GM12878 (cell line): ENCODE results near the gene EVI5L. TPM values are rescaled to one million over a fixed set of nuclear protein-coding genes. Genes with fewer than 3 reads are reported as not detected.

Experiments
- CHD1 ChIP-seq: IDR thresholded peaks from 2 replicates; pipeline ENCODE4 v1.6.1; 2012; ENCODE audit warnings: low read depth, low read length, improper control_type of control experiment
- GATAD2B ChIP-seq: fragments of 450-650 bp; conservative IDR thresholded peaks from 2 replicates; pipeline ENCODE4 v1.6.1; 2017; ENCODE audit warnings: low read depth, mild to moderate bottlenecking, moderate library complexity
- IKZF2 ChIP-seq, 2 experiments: fragments of 450-650 bp; IDR thresholded peaks; 2 replicates each; pipeline ENCODE4 v1.6.1; 2017; ENCODE audit warnings: mild to moderate bottlenecking in 2 of 2, moderate library complexity in 2 of 2
- IRF5 ChIP-seq: fragments of 450-650 bp; IDR thresholded peaks from 2 replicates; pipeline ENCODE4 v1.6.1; 2017; ENCODE audit warnings: borderline replicate concordance
- KLF5 ChIP-seq: fragments of 450-650 bp; IDR thresholded peaks from 2 replicates; pipeline ENCODE4 v1.6.1; 2014; ENCODE audit warnings: mild to moderate bottlenecking; ENCODE audit not compliant: partially characterized antibody
- LARP7 ChIP-seq: fragments of 450-650 bp; IDR thresholded peaks from 2 replicates; pipeline ENCODE4 v1.6.1; 2017; ENCODE audit warnings: mild to moderate bottlenecking
- POLR2A ChIP-seq: IDR thresholded peaks from 2 replicates; pipeline ENCODE4 v1.6.1; 2011; ENCODE audit warnings: low read depth, mild to moderate bottlenecking, low read length
- RBBP5 ChIP-seq: fragments of 200-600 bp; sonication (generic); conservative IDR thresholded peaks from 2 replicates; pipeline ENCODE4 v1.6.1; 2016
- RFX5 ChIP-seq: IDR thresholded peaks from 2 replicates; pipeline ENCODE4 v1.6.1; 2011; ENCODE audit warnings: low read depth, low read length, improper control_type of control experiment
- SMARCA5 ChIP-seq: fragments of 450-650 bp; IDR thresholded peaks from 2 replicates; pipeline ENCODE4 v1.6.1; 2017; ENCODE audit warnings: mild to moderate bottlenecking
- SMC3 ChIP-seq: IDR thresholded peaks from 2 replicates; pipeline ENCODE4 v1.6.1; 2011; ENCODE audit warnings: low read length, improper control_type of control experiment, borderline replicate concordance
- ZNF217 ChIP-seq: fragments of 450-650 bp; IDR thresholded peaks from 2 replicates; pipeline ENCODE4 v1.6.1; 2017; ENCODE audit warnings: antibody characterized with exemption, mild to moderate bottlenecking
- ZNF592 ChIP-seq: fragments of 450-650 bp; IDR thresholded peaks from 2 replicates; pipeline ENCODE4 v1.6.1; 2017; ENCODE audit warnings: mild to moderate bottlenecking, moderate library complexity
- polyA plus RNA-seq, 11 experiments: library from polyadenylated mRNA; depleted of rRNA in 4 of 11; unstranded in 6 of 11; stranded (reverse) in 5 of 11; fragments of >200 nt; fragmentation: Nextera tagmentation in 4 of 11; fragmentation: Illumina TruSeq in 1 of 11; extraction: Ambion mirVana in 4 of 11; extraction: Trizol in 1 of 11; gene quantifications; 1 replicate in 1 of 11; 2 replicates in 10 of 11; pipeline versions ENCODE4 v1.2.1 to v1.2.3, GENCODE V29; 2011 to 2016; ENCODE audit warnings: inconsistent platforms in 2 of 11, missing spikeins in 2 of 11, low read depth in 1 of 11
- total RNA-seq, 4 experiments: library from RNA; depleted of rRNA in 3 of 4; stranded (reverse); fragments of >200 nt in 3 of 4; fragmentation: Illumina TruSeq in 1 of 4; extraction: Trizol in 1 of 4; gene quantifications; 2 replicates each; pipeline versions ENCODE4 v1.2.1 to v1.2.3, GENCODE V29; 2013 to 2021
- TF ChIP-seq, protein P1 (sequence below): IDR thresholded peaks from 2 replicates; pipeline ENCODE4 v1.6.1; 2011; ENCODE audit warnings: low read depth, low read length, improper control_type of control experiment, borderline replicate concordance
- TF ChIP-seq, protein P2 (sequence below): IDR thresholded peaks from 2 replicates; pipeline ENCODE4 v1.6.1; 2012; ENCODE audit warnings: improper control_type of control experiment, low read depth, low read length; ENCODE audit not compliant: insufficient replicate concordance

EVI5L gene
- total and polyA plus RNA-seq, 10 of the 15 experiments (the other 5 are each of a cell fraction or from before 2014, with no cell fraction given), result 0.23 to 13.8 (median 5.0) TPM

DNA sequence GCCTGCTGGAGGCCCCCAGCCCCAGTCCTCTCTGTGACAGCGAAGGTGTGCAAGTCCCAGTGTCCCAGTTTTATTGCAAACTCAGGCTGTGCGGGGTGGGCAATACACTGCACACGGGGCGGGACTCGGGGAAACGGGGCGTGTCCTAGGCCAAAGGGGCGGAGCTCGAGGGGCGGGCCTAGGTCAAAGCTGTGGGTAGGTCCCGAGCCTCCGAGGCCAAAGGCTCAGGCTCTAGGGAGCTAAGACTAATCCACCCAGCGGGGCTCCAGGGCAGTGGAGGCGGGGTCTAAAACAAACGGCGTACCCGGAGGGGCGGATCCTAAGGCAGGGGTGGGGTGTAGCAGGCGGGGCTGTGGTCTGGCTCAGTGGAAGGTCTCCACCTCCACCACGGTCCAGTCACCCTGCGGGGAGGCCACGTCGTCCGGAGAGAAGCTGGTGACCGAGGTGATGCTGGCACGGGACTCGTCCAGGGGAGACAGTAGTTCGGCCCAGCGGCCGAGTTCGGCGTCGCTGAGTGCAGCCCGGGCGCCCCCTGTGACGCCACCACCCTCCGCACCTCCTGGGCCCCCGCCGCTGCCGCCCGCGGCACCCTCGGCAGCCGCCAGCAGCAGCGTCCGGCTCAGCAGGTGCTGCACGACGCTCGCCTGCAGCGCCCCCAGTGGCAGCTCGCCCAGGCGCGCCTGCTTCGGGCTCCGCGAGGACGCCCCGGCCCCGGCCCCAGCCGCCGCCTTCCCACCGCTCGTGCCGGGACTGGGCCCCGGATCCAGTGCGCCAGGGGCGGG is 38.8 kb downstream of the EVI5L start (continued):
- peak; percentile 87 for TF ChIP-seq GATAD2B
- TF ChIP-seq ZNF592, result peak; percentile 82
- TF ChIP-seq, protein P1, sequence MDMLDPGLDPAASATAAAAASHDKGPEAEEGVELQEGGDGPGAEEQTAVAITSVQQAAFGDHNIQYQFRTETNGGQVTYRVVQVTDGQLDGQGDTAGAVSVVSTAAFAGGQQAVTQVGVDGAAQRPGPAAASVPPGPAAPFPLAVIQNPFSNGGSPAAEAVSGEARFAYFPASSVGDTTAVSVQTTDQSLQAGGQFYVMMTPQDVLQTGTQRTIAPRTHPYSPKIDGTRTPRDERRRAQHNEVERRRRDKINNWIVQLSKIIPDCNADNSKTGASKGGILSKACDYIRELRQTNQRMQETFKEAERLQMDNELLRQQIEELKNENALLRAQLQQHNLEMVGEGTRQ, result no peak
- TF ChIP-seq SMC3, result no peak
- no peak for TF ChIP-seq IKZF2 (IDR thresholded peaks at IDR 0.05)
- no peak for TF ChIP-seq KLF5
- TF ChIP-seq CHD1, result peak; percentile 40; the same call in 1 of the 2 replicates
- no peak for TF ChIP-seq RBBP5
- TF ChIP-seq POLR2A, result peak; percentile 51; the same call in 1 of the 2 replicates
- TF ChIP-seq, protein P2, sequence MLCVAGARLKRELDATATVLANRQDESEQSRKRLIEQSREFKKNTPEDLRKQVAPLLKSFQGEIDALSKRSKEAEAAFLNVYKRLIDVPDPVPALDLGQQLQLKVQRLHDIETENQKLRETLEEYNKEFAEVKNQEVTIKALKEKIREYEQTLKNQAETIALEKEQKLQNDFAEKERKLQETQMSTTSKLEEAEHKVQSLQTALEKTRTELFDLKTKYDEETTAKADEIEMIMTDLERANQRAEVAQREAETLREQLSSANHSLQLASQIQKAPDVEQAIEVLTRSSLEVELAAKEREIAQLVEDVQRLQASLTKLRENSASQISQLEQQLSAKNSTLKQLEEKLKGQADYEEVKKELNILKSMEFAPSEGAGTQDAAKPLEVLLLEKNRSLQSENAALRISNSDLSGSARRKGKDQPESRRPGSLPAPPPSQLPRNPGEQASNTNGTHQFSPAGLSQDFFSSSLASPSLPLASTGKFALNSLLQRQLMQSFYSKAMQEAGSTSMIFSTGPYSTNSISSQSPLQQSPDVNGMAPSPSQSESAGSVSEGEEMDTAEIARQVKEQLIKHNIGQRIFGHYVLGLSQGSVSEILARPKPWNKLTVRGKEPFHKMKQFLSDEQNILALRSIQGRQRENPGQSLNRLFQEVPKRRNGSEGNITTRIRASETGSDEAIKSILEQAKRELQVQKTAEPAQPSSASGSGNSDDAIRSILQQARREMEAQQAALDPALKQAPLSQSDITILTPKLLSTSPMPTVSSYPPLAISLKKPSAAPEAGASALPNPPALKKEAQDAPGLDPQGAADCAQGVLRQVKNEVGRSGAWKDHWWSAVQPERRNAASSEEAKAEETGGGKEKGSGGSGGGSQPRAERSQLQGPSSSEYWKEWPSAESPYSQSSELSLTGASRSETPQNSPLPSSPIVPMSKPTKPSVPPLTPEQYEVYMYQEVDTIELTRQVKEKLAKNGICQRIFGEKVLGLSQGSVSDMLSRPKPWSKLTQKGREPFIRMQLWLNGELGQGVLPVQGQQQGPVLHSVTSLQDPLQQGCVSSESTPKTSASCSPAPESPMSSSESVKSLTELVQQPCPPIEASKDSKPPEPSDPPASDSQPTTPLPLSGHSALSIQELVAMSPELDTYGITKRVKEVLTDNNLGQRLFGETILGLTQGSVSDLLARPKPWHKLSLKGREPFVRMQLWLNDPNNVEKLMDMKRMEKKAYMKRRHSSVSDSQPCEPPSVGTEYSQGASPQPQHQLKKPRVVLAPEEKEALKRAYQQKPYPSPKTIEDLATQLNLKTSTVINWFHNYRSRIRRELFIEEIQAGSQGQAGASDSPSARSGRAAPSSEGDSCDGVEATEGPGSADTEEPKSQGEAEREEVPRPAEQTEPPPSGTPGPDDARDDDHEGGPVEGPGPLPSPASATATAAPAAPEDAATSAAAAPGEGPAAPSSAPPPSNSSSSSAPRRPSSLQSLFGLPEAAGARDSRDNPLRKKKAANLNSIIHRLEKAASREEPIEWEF, result no peak
- TF ChIP-seq IRF5, result no peak
- TF ChIP-seq SMARCA5, result peak; percentile 93
- peak; percentile 82 for TF ChIP-seq ZNF217
- TF ChIP-seq RFX5, result no peak
- TF ChIP-seq LARP7, result peak; percentile 87; the same call in 1 of the 2 replicates
